Right lung (tissue), 5 donors: ENCODE data around the gene ABCC9. TPM values are rescaled to one million over a fixed set of nuclear protein-coding genes. Genes with fewer than 3 reads are reported as not detected.
"Not testable (repeated sequence)": the region's sequence is repeated elsewhere in the genome, so short reads cannot be mapped to it uniquely, and the experiment has no call there.

ENCODE experiments used
- DNase-seq, 2 donors: peaks; one replicate each; pipeline ENCODE4 v3.0.0-alpha.2; 2013
- polyA plus RNA-seq, 5 donors: library from polyadenylated mRNA; unstranded; fragments of 120-200 nt; gene quantifications; one replicate each; pipeline versions ENCODE4 v1.2.1 to v1.2.3, GENCODE V29; 2013; ENCODE audit warnings: inconsistent platforms in 1 of 5, low replicate concordance in 1 of 5; ENCODE audit not compliant: insufficient read length in 5 of 5, insufficient read depth in 1 of 5

ABCC9 gene
- polyA plus RNA-seq, 5 donors = 8.8 to 18.5 (median 18.1) TPM

DNA sequence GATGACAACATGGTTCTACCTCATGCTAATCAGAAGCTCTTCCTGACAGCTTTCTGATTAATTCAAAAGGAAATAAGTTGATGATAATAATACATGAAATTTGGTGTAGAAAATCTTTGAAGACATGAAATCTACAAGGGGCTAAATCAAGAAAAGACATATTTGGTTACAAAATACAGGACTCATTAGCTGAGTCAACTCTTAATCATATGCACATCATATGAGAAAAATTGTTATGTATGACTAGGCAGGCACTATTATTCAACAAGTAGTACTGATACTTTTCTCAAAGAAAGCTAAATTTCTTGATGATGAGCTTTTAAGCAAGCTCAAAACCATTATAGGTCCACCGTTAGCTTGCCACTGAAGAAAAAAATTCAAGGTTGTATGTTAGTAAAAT is 7.1 kb downstream of the ABCC9 start:
- DNase-seq = no peak

DNA sequence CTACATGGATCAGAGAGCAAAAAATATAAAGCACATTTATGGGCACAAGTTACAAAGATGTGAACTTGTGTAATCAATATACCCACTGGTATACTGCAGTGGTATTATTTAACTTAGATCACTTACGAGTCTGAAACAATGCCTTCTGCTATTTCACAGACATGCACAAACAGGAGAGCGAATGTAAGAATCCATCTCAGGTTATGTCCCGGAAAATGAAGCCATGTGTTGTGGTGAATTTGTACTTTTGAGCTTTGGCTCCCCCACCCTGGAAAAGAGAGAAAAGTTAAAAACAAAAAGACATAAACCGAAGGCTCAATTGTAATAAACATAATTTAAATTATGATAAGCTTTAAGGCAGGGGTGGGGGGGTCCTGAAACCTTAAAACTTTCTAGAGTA is 7.6 kb downstream of the ABCC9 start:
- no peak for DNase-seq

GRCh38 chr12:21929972-21930371 is 11.3 kb downstream of the ABCC9 start:
- DNase-seq = not testable (repeated sequence)

- DNase-seq = no peak
These were observed 15.8 kb downstream of the ABCC9 start for GRCh38 chr12:21925296-21925913.

GRCh38 chr12:21921436-21921835 is 19.8 kb downstream of the ABCC9 start:
- no peak for DNase-seq

DNA sequence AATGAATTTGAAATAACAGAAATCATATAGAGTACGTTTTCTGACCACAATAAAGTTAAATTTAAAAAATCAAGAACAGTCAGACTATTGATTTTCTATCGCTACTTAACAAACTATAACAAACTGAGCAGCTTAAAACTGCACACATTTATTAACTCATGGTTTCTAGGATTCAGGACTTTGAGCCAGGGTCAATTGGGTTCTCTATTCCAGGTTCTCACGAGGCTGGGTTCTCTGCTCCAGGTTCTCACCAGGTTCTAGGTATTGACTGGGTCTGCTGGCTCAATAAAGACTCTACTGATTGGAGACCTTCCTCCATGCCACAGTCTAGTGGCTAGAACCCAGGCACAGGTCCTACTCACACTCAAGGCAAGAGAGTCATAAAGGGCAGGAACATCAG is 22.8 kb downstream of the ABCC9 start:
- DNase-seq = no peak

DNA sequence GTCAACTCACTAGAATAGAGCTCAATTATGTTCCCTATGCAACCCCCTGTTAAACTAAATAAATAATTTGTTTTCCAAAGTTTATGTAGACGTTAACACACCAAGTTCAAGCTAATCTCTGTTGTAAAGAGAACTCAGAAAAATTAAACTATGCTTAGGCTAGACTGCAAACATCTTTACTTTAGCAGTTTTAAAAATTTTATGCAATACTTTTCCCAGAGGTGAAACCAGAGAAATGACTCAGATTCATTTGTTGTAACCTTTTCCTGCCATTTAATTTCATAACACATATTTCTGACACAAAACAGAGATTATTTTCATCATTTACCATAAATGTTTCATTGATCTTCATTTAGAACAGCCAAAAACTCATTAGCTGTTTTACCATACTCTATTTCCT is 27.4 kb downstream of the ABCC9 start:
- no peak for DNase-seq

DNA sequence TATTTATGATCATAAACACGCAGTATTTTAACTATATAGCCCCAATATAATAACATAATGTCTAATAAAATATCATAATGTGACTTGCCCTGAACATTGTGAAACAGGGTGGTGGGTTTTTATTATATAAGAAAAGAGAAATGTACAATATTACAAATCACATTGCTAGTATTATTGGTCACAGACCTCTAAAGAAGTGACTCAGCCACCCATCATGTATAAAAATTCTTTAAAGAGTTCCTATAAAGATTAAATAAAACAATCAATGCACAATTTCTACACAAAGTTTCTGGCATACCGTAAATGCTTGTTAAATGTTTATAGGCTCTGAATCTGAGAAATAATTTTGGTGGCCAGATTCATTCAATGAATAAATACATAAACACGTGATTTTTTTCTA is 28.9 kb downstream of the ABCC9 start:
- DNase-seq = no peak

GRCh38 chr12:21911832-21912231 is 29.4 kb downstream of the ABCC9 start:
- no peak for DNase-seq

DNA sequence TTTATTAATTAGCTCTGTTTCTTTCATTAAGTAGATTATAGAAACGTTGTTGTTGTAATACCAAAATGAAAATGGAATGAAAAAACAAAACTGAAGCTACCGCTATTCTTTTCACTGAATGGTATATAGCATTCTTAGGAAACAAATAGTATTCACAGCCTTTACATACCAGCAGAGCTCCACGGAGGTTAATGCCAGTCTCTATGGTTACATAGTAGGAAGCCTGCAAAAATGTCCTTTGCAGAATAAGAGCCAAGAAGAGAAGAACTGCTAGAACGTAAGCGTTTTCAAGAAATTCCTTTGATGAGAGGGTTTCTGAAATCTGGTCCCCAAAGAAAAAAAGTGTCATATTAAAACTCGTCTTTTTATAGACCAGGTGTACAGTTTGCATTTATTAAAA is 30.6 kb downstream of the ABCC9 start:
- no peak for DNase-seq

- DNase-seq = no peak
These were observed 33.0 kb downstream of the ABCC9 start for GRCh38 chr12:21907948-21908837.

- no peak for DNase-seq
These were observed 34.2 kb downstream of the ABCC9 start for GRCh38 chr12:21906919-21907493.

- not testable (repeated sequence) for DNase-seq
These were observed 41.7 kb downstream of the ABCC9 start for GRCh38 chr12:21899532-21899931.

GRCh38 chr12:21895651-21896050 is 45.6 kb downstream of the ABCC9 start:
- DNase-seq = no peak

- no peak for DNase-seq
These were observed 46.2 kb downstream of the ABCC9 start for GRCh38 chr12:21894792-21895595.

- no peak for DNase-seq
These were observed 47.3 kb downstream of the ABCC9 start for GRCh38 chr12:21893924-21894323.

DNA sequence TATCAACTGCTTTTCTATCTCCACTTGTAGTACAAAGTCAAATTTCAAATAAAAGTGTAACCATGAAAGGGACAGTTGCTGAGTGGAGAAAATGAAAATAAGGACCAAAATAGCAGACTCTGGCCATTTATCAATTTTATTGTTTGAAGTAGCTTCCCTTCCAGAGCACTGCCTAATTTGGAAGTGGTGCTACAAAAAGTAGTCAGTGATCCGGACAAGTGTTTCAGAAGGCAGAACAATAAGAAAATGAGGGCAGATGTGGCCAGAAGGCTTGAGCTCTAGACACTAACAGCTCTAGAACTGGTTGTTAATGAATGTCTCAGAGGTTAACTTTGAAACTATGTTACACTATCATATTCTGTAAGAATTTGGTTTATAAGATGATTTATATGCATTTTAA is 48.9 kb downstream of the ABCC9 start:
- no peak for DNase-seq

GRCh38 chr12:21891751-21892217 is 49.4 kb downstream of the ABCC9 start:
- DNase-seq = peak in 1 of 2 donors; percentile 11

DNA sequence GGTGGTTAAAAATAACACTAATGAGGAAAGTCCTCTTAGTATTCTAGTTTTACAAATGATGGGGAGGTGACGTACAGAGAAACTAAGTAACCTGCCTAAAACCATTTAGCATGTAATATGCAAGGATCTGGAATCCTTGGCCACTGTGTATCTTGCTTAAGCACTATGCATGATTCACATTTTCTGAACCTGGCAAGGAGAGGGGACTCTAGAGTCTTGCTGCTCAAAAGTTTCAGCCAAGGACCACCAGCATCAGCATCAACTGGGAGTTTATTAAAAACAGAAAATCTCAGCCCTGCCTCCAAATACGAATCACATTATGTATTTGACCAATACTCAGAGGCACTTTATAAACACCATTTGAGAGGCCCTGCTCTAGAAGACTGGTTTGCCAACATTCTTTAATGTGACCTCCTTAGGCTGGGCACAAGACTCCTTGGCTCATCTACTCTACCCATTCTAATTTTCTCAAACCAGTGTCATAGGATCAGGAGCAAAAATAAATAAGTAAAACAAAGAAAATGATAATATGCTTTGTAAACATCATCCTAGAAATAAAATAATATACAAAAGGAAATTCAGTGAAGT is 52.9 kb downstream of the ABCC9 start:
- DNase-seq = no peak

DNA sequence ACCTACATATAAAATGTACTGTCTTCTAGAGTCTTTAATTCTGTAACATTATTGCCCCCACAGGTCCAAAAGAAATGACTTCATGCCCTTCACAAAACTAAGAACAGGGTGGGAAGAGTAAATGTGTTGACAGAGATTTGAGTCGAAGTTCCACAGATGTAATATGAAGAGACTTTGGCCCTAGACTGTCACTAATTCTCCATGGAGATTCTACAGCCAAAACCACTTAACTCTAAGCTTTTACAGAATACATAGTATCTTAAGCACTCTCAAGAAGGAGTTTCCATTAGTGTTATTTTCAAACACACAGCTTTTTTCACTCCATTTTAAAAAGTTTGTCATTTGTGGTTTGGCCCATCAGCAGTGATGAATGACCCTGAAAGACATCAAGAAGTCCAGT is 56.3 kb downstream of the ABCC9 start:
- no peak for DNase-seq

GRCh38 chr12:21882635-21883034 is 58.6 kb downstream of the ABCC9 start:
- DNase-seq = no peak

DNA sequence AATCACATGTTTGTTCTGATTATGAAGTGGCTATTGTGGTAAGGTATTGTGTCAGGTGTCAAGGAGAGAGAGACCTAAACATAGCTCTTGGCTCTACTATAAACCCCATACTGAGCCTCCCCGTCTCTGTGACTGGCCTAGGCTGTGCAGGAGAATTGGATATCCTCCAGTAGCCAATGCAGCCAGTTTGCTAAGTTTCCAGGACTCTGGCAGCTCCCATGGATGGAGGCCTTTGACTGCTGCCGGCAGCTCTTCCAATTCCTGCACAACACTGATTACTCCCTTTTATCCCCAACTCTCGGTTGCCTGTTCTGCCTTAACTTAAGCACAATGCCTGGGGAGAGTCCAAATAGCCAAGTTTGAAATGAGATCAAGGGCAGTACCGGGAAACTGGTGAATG is 59.3 kb downstream of the ABCC9 start:
- no peak for DNase-seq
